Measurements from ENCODE around the gene OR10S1. TPM values are rescaled to one million over a fixed set of nuclear protein-coding genes. Genes with fewer than 3 reads are reported as not detected.
"Not testable (repeated sequence)": the region's sequence is repeated elsewhere in the genome, so short reads cannot be mapped to it uniquely, and the experiment has no call there.

OR10S1 gene, protein sequence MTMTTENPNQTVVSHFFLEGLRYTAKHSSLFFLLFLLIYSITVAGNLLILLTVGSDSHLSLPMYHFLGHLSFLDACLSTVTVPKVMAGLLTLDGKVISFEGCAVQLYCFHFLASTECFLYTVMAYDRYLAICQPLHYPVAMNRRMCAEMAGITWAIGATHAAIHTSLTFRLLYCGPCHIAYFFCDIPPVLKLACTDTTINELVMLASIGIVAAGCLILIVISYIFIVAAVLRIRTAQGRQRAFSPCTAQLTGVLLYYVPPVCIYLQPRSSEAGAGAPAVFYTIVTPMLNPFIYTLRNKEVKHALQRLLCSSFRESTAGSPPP
- not detected for total RNA-seq (2013)
- polyA plus RNA-seq, result not detected
- 0.14 TPM in 1 of 2 replicates, not detected in the other for polyA minus RNA-seq
- total RNA-seq, result 0 to 0.12 (median 0) reads per million in 11 experiments

DNA sequence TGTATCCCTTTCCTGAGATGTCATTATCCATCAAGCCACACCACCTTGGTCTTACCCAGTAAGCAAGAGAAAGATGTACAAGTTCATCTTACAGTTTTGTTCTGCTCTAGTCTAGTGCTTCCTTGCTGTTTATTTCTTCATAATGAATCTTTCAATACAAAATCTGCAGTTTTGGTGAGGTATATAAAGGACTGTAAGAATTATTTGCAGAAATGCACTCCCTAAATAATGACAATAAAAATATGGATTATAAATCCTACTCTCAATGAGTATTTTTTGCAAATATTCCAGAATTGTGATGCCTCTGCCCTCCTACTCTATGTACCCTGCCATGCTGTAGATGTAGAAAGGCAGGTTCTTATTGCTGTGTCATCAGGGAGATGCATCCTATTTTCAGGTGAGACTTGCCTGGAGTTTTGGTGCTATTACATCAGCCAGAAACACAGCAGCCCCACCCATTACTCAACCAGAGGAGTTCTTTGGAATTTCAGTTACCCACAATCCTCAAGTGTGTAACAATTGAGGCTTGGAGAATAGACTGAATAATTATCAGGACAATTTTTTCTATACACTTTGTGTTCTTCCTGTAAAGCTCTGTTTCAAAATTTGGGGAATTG is at the start of gene OR10S1:
Gene OR10S1 (minus strand): TSS at position 51 of the 617 bp plus-strand sequence. CDS start 117 bp downstream, outside the sequence.
- Histone ChIP-seq H3K27me3 (ENCODE audit: control insufficient read depth in 2 of 2, insufficient read depth in 2 of 2, low read length in 2 of 2) (no peaks in the 10 kb centered on the region), H4K20me1 (ENCODE audit: insufficient read depth, low read length) (no peaks in the 10 kb centered on the region), H3K27ac (ENCODE audit: low read depth in 1 of 2, low read length in 2 of 2) (no peak within 1 kb of the TSS), H3K4me1 (ENCODE audit: control insufficient read depth in 1 of 2, insufficient read depth in 2 of 2, low read length in 2 of 2) (no peaks in the 10 kb centered on the region), H2AFZ (ENCODE audit: insufficient read depth, low read depth, low read length, poor library complexity, severe bottlenecking) (no peak within 1 kb of the TSS), H3K36me3 (replicated peaks in 1 of 2; ENCODE audit: control insufficient read depth in 1 of 2, insufficient read depth in 2 of 2, low read length in 2 of 2) (no peaks in the 10 kb centered on the region), H3K4me2 (replicated peaks; ENCODE audit: extremely low read depth, low read length, poor library complexity, severe bottlenecking) (no peak within 1 kb of the TSS), H3K4me3 (replicated peaks in 1 of 3; ENCODE audit: low read depth in 2 of 3, low read length in 3 of 3) (no peak within 1 kb of the TSS), H3K79me2 (ENCODE audit: insufficient read depth, low read length) (no peaks in the 10 kb centered on the region), H3K9me3 (replicated peaks in 1 of 2; ENCODE audit: control insufficient read depth in 1 of 2, insufficient read depth in 1 of 2, low read length in 2 of 2) (peaks cover 0 to 9% of the 10 kb centered on the region in 2 donors), H3K9ac (ENCODE audit: insufficient read depth, low read length, poor library complexity, severe bottlenecking) (no peak within 1 kb of the TSS)
- H3K4me1 Mint-ChIP-seq, result no peaks in the 10 kb centered on the region
- no peak within 1 kb of the TSS for H3K4me3 Mint-ChIP-seq
- no peak for DNase-seq
- H3K36me3 Mint-ChIP-seq, result no peaks in the 10 kb centered on the region
- H3K9me3 Mint-ChIP-seq, result peaks cover 3 to 8% (median 6%) of the 10 kb centered on the region in 7 donors
- H3K27ac Mint-ChIP-seq, result no peak within 1 kb of the TSS
- intact Hi-C loops (cut with micrococcal nuclease), result no loop called here
- TF ChIP-seq, protein P1, sequence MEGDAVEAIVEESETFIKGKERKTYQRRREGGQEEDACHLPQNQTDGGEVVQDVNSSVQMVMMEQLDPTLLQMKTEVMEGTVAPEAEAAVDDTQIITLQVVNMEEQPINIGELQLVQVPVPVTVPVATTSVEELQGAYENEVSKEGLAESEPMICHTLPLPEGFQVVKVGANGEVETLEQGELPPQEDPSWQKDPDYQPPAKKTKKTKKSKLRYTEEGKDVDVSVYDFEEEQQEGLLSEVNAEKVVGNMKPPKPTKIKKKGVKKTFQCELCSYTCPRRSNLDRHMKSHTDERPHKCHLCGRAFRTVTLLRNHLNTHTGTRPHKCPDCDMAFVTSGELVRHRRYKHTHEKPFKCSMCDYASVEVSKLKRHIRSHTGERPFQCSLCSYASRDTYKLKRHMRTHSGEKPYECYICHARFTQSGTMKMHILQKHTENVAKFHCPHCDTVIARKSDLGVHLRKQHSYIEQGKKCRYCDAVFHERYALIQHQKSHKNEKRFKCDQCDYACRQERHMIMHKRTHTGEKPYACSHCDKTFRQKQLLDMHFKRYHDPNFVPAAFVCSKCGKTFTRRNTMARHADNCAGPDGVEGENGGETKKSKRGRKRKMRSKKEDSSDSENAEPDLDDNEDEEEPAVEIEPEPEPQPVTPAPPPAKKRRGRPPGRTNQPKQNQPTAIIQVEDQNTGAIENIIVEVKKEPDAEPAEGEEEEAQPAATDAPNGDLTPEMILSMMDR (IDR thresholded peaks at IDR 0.05), result no peak
- H3K27me3 Mint-ChIP-seq (ENCODE audit: low read depth in 3 of 3), result peaks cover 0 to 2% (median 0%) of the 10 kb centered on the region in 3 donors

DNA sequence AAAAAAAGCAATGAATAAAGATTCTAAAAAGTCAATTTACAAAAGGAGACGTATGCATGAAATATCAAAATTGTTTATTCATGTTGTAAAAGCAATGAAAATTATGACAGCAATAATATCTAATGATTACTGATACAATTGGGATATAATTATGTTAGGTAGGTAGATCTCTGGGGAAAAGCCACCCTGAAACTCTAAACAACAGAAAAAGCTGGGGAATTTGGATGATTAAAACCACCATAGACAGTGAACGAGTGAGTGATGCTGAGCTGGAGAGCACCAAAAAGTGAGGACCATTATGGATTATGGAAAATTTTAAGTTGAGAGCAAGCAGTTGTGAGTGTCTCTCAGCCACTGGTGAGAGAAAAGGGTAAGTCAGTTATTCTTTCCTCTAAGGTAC is 48.9 kb upstream of the OR10S1 start, which contains the start of gene OR10G8:
Gene OR10G8 (plus strand): TSS at position 301 of the 400 bp plus-strand sequence. CDS start 2,825 bp downstream, outside the sequence.
- Mint-ChIP-seq H3K27me3 (ENCODE audit: low read depth in 3 of 3) (peaks cover 0 to 4% (median 2%) of the 10 kb centered on the region in 3 donors), H3K9me3 (peaks cover 0 to 2% (median 0%) of the 10 kb centered on the region in 7 donors), H3K4me3 (no peak within 1 kb of the TSS), H3K4me1 (no peaks in the 10 kb centered on the region), H3K36me3 (no peaks in the 10 kb centered on the region), H3K27ac (no peak within 1 kb of the TSS)
- Histone ChIP-seq H3K4me2 (replicated peaks; ENCODE audit: extremely low read depth, low read length, poor library complexity, severe bottlenecking) (no peak within 1 kb of the TSS), H4K20me1 (ENCODE audit: insufficient read depth, low read length) (no peaks in the 10 kb centered on the region), H3K27me3 (ENCODE audit: control insufficient read depth in 2 of 2, insufficient read depth in 2 of 2, low read length in 2 of 2) (no peaks in the 10 kb centered on the region), H3K27ac (ENCODE audit: low read depth in 1 of 2, low read length in 2 of 2) (no peak within 1 kb of the TSS), H3K79me2 (ENCODE audit: insufficient read depth, low read length) (no peaks in the 10 kb centered on the region), H3K9ac (ENCODE audit: insufficient read depth, low read length, poor library complexity, severe bottlenecking) (no peak within 1 kb of the TSS), H3K4me3 (replicated peaks in 1 of 3; ENCODE audit: low read depth in 2 of 3, low read length in 3 of 3) (no peak within 1 kb of the TSS), H3K4me1 (ENCODE audit: control insufficient read depth in 1 of 2, insufficient read depth in 2 of 2, low read length in 2 of 2) (no peaks in the 10 kb centered on the region), H3K36me3 (replicated peaks in 1 of 2; ENCODE audit: control insufficient read depth in 1 of 2, insufficient read depth in 2 of 2, low read length in 2 of 2) (no peaks in the 10 kb centered on the region), H2AFZ (ENCODE audit: insufficient read depth, low read depth, low read length, poor library complexity, severe bottlenecking) (no peak within 1 kb of the TSS), H3K9me3 (replicated peaks in 1 of 2; ENCODE audit: control insufficient read depth in 1 of 2, insufficient read depth in 1 of 2, low read length in 2 of 2) (no peaks in the 10 kb centered on the region)
- intact Hi-C loops (cut with micrococcal nuclease), result no loop called here
- TF ChIP-seq, protein P1 (IDR thresholded peaks at IDR 0.05), result no peak
- no peak for DNase-seq
- WGBS (ENCODE audit: insufficient coverage), result no CpG with 5 or more reads among the region's 2 CpGs

DNA sequence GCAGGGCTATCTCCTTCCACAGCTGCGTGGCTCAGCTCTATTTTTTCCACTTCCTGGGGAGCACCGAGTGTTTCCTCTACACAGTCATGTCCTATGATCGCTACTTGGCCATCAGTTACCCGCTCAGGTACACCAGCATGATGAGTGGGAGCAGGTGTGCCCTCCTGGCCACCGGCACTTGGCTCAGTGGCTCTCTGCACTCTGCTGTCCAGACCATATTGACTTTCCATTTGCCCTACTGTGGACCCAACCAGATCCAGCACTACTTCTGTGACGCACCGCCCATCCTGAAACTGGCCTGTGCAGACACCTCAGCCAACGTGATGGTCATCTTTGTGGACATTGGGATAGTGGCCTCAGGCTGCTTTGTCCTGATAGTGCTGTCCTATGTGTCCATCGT is 38.3 kb upstream of the OR10S1 start:
- H4K20me1 ChIP-seq (ENCODE audit: insufficient read depth, low read length); DNase-seq; H3K4me3 ChIP-seq (replicated peaks in 1 of 3; ENCODE audit: low read depth in 2 of 3, low read length in 3 of 3); H3K27me3 Mint-ChIP-seq (ENCODE audit: low read depth in 3 of 3); H3K4me1 ChIP-seq (ENCODE audit: control insufficient read depth in 1 of 2, insufficient read depth in 2 of 2, low read length in 2 of 2); H3K4me1 Mint-ChIP-seq; H3K9ac ChIP-seq (ENCODE audit: insufficient read depth, low read length, poor library complexity, severe bottlenecking); H3K9me3 Mint-ChIP-seq; H2AFZ ChIP-seq (ENCODE audit: insufficient read depth, low read depth, low read length, poor library complexity, severe bottlenecking); intact Hi-C loops (cut with micrococcal nuclease); H3K27ac ChIP-seq (ENCODE audit: low read depth in 1 of 2, low read length in 2 of 2); H3K4me3 Mint-ChIP-seq; H3K36me3 ChIP-seq (replicated peaks in 1 of 2; ENCODE audit: control insufficient read depth in 1 of 2, insufficient read depth in 2 of 2, low read length in 2 of 2); H3K36me3 Mint-ChIP-seq; H3K4me2 ChIP-seq (replicated peaks; ENCODE audit: extremely low read depth, low read length, poor library complexity, severe bottlenecking); H3K27ac Mint-ChIP-seq; H3K27me3 ChIP-seq (ENCODE audit: control insufficient read depth in 2 of 2, insufficient read depth in 2 of 2, low read length in 2 of 2); H3K9me3 ChIP-seq (replicated peaks in 1 of 2; ENCODE audit: control insufficient read depth in 1 of 2, insufficient read depth in 1 of 2, low read length in 2 of 2); H3K79me2 ChIP-seq (ENCODE audit: insufficient read depth, low read length): not testable (repeated sequence)
- WGBS (ENCODE audit: insufficient coverage), result 94% methylated on average over 4 of the region's 9 CpGs

Measured in CD14-positive monocyte (primary cell).